DOHH2 (cell line): ENCODE data around the gene MORF4L2.

Source experiments
- H3F3A ChIP-seq: fragments of 200-600 bp; sonication (generic), shearing (Covaris generic); 2 replicates; pipeline ENCODE4 v1.6.0; 2016; ENCODE audit warnings: antibody characterized with exemption, mild to moderate bottlenecking; ENCODE audit not compliant: control insufficient read depth, insufficient read depth
- H3K27ac ChIP-seq: fragments of 200-600 bp; sonication (generic); 2 replicates; pipeline ENCODE4 v1.5.1; 2014; ENCODE audit warnings: low read depth, mild to moderate bottlenecking, low read length, moderate library complexity
- H3K27me3 ChIP-seq: fragments of 200-600 bp; sonication (generic); 2 replicates; pipeline ENCODE4 v1.6.1; 2014; ENCODE audit warnings: mild to moderate bottlenecking, low read length, mixed read lengths; ENCODE audit not compliant: control insufficient read depth
- H3K36me3 ChIP-seq: fragments of 200-600 bp; sonication (generic); 2 replicates; pipeline ENCODE4 v1.6.1; 2014; ENCODE audit warnings: mild to moderate bottlenecking, low read length, moderate library complexity, mixed read lengths; ENCODE audit not compliant: control insufficient read depth
- H3K4me1 ChIP-seq: fragments of 200-600 bp; sonication (generic); 2 replicates; pipeline ENCODE4 v1.6.1; 2014; ENCODE audit warnings: mild to moderate bottlenecking, low read length, mixed read lengths; ENCODE audit not compliant: control insufficient read depth
- H3K4me2 ChIP-seq: fragments of 200-600 bp; sonication (generic); 2 replicates; pipeline ENCODE4 v1.6.0; 2014; ENCODE audit warnings: mild to moderate bottlenecking, low read length, moderate library complexity
- H3K4me3 ChIP-seq: fragments of 200-600 bp; sonication (generic); 2 replicates; pipeline ENCODE4 v1.5.1; 2014; ENCODE audit warnings: mild to moderate bottlenecking, low read length, mixed read lengths
- H3K79me2 ChIP-seq: fragments of 200-600 bp; sonication (generic); 2 replicates; pipeline ENCODE4 v1.6.1; 2014; ENCODE audit warnings: mild to moderate bottlenecking, low read length, mixed read lengths; ENCODE audit not compliant: control insufficient read depth
- H3K9me2 ChIP-seq: fragments of 200-600 bp; sonication (generic); replicated peaks from 2 replicates; pipeline ENCODE4 v1.6.1; 2014; ENCODE audit warnings: mild to moderate bottlenecking, low read length, mixed read lengths; ENCODE audit not compliant: control insufficient read depth
- H3K9me3 ChIP-seq: fragments of 200-600 bp; sonication (generic); 2 replicates; pipeline ENCODE4 v1.6.1; 2014; ENCODE audit warnings: antibody characterized with exemption, low read length, mixed read lengths; ENCODE audit not compliant: control insufficient read depth, insufficient read depth
- H4K20me1 ChIP-seq: fragments of 200-600 bp; sonication (generic); 2 replicates; pipeline ENCODE4 v1.6.0; 2014; ENCODE audit warnings: low read depth, mild to moderate bottlenecking, antibody characterized with exemption, low read length, moderate library complexity; ENCODE audit not compliant: control insufficient read depth, insufficient read depth
- CTCF ChIP-seq: fragments of 200-600 bp; sonication (generic); IDR thresholded peaks from one replicate; pipeline ENCODE4 v1.5.1; 2014; ENCODE audit warnings: antibody characterized with exemption, mild to moderate bottlenecking, low read depth, low read length; ENCODE audit not compliant: poor library complexity, severe bottlenecking
- EZH2phosphoT487 ChIP-seq: fragments of 200-600 bp; sonication (generic); IDR thresholded peaks from 2 replicates; pipeline ENCODE4 v1.6.1; 2017; ENCODE audit warnings: borderline replicate concordance, mild to moderate bottlenecking, antibody characterized with exemption, low read length, moderate library complexity, mixed read lengths

The MORF4L2 gene

GRCh38 chrX:103730796-103731493, 44.4 kb upstream of the MORF4L2 start:
- Histone ChIP-seq H3K9me2 (no peaks in the 10 kb centered on the region), H3K4me2 (no peak overlapping the region)
- TF ChIP-seq CTCF (no peak), EZH2phosphoT487 (no peak)

GRCh38 chrX:103730147-103730795, 43.8 kb upstream of the MORF4L2 start:
- no peak overlapping the region for H3K4me2 ChIP-seq

More at GRCh38 chrX:103730796-103731493, 44.4 kb upstream of the MORF4L2 start:
- no peaks in the 10 kb centered on the region for H4K20me1 ChIP-seq
- no peaks in the 10 kb centered on the region for H3K36me3 ChIP-seq
- no peaks in the 10 kb centered on the region for H3K79me2 ChIP-seq
- H3K4me1 ChIP-seq: no peaks in the 10 kb centered on the region
- no peaks in the 10 kb centered on the region for H3F3A ChIP-seq
- no peak overlapping the region for H3K27ac ChIP-seq
- no peak overlapping the region for H3K4me3 ChIP-seq
- H3K9me3 ChIP-seq: no peaks in the 10 kb centered on the region
- no peaks in the 10 kb centered on the region for H3K27me3 ChIP-seq

GRCh38 chrX:103729015-103729414, 42.5 kb upstream of the MORF4L2 start:
- Histone ChIP-seq H3K79me2 (no peaks in the 10 kb centered on the region), H3K27ac (no peak overlapping the region), H3K36me3 (no peaks in the 10 kb centered on the region), H3K4me2 (no peak overlapping the region), H3K27me3 (no peaks in the 10 kb centered on the region), H3K4me3 (no peak overlapping the region), H4K20me1 (no peaks in the 10 kb centered on the region), H3F3A (no peaks in the 10 kb centered on the region), H3K4me1 (no peaks in the 10 kb centered on the region), H3K9me2 (no peaks in the 10 kb centered on the region), H3K9me3 (no peaks in the 10 kb centered on the region)
- TF ChIP-seq CTCF (no peak), EZH2phosphoT487 (no peak)

More at GRCh38 chrX:103730147-103730795, 43.8 kb upstream of the MORF4L2 start:
- Histone ChIP-seq H3K9me2 (no peaks in the 10 kb centered on the region), H4K20me1 (no peaks in the 10 kb centered on the region), H3K9me3 (no peaks in the 10 kb centered on the region), H3F3A (no peaks in the 10 kb centered on the region), H3K27ac (no peak overlapping the region), H3K4me1 (no peaks in the 10 kb centered on the region), H3K36me3 (no peaks in the 10 kb centered on the region), H3K79me2 (no peaks in the 10 kb centered on the region), H3K27me3 (no peaks in the 10 kb centered on the region), H3K4me3 (no peak overlapping the region)
- TF ChIP-seq EZH2phosphoT487 (no peak), CTCF (no peak)
